ENCODE measurements around the gene PRPSAP1. TPM values are rescaled to one million over a fixed set of nuclear protein-coding genes. Genes with fewer than 3 reads are reported as not detected.

PRPSAP1 gene
- polyA plus RNA-seq, 1 of the 3 experiments (the other 2 are of a cell fraction), result 118 TPM

DNA sequence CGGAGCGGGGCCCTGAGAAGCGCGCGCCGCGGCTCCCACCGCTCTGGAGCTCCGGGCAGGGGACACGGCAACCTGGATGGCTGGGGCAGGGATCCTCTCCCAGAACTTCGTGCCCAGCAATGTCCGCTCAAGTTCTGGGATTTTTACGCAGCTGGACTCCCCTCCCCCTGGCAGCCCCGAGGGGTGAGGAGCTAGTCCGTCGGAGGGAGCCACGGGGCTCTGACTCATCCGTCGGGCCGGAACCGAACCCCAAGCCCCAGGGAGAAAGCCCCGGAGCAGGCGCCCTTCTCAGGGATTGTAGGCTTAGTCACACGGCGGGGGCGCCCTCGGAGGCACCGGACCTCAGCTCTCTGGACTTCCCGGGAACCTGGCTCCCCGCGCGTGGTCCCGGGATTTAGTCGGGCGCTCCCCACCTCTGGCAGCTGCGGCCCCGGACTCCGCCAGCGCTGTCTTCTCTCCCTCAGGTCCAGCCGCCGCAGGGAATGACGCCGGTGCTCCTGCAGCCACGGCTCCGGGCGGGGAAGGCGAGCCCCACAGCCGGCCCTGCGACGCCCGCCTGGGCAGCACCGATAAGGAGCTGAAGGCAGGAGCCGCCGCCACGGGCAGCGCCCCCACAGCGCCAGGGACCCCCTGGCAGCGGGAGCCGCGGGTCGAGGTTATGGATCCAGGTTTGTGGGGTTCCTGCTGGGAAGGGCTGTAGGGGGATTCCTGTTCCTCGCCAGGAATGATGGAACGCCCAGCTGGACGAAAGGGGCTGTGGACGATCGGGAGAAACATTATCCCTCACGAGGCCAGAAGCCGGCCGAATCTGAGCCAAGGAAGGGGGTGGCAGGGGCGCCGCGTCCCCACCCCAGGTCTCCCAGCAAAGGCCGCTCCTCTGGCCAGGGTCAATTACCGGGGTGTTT, 31.5 kb upstream of the PRPSAP1 start:
- Histone ChIP-seq H4K20me1 (ENCODE audit: insufficient read depth) (peaks cover 22% of the 10 kb centered on the region; the same call in 1 of the 2 replicates), H3K9me2 (no peaks in the 10 kb centered on the region), H3F3A (replicated peaks; ENCODE audit: insufficient read depth) (peaks cover 21% of the 10 kb centered on the region), H3K27ac (ENCODE audit: low read depth in 2 of 2, low read length in 1 of 2) (peak overlapping the region in 1 of 2 experiments; percentile 80; a peak in 2 of 4 replicates), H3K9ac (peak overlapping the region; percentile 82; the same call in 1 of the 2 replicates), H3K36me3 (replicated peaks in 1 of 2; ENCODE audit: control insufficient read depth in 1 of 2, insufficient read depth in 2 of 2, low read length in 1 of 2) (peaks cover 0 to 5% of the 10 kb centered on the region in 2 experiments), H3K79me2 (ENCODE audit: insufficient read depth) (peaks cover 28% of the 10 kb centered on the region; the same call in 1 of the 2 replicates), H3K4me2 (peak overlapping the region; percentile 89), H2AFZ (ENCODE audit: low read depth) (peak overlapping the region; percentile 86), H3K27me3 (ENCODE audit: insufficient read depth) (no peaks in the 10 kb centered on the region), H3K9me3 (no peaks in the 10 kb centered on the region), H3K4me1 (ENCODE audit: control insufficient read depth in 1 of 2, insufficient read depth in 2 of 2, low read depth in 1 of 2, low read length in 1 of 2) (peaks cover 0 to 40% of the 10 kb centered on the region in 2 experiments; a peak in 1 of 4 replicates), H3K4me3 (ENCODE audit: low read depth in 2 of 2, low read length in 1 of 2) (peak overlapping the region; percentile 53 to 78)
- POLR2A ChIA-PET, result interaction anchor here (0.5 to 5.0 kb wide), 4 partner anchors 13 to 81 kb away, joined by 3 to 39 read pairs (median 4); partner anchors contain the start of gene PRPSAP1
- DNase-seq, result peak; percentile 76
- TF ChIP-seq MEF2A (IDR thresholded peaks at IDR 0.05; ENCODE audit: borderline replicate concordance, low read depth) (no peak), FOSL2 (IDR thresholded peaks at IDR 0.05; ENCODE audit: borderline replicate concordance, low read depth) (peak; percentile 50; the same call in 1 of the 2 replicates)
- TF ChIP-seq, protein P1, sequence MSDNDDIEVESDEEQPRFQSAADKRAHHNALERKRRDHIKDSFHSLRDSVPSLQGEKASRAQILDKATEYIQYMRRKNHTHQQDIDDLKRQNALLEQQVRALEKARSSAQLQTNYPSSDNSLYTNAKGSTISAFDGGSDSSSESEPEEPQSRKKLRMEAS (IDR thresholded peaks at IDR 0.05; ENCODE audit: low read depth), result 0 out of 2 replicates have a peak, but pooled peaks have one; percentile 7
- CTCF ChIA-PET, result interaction anchor here (0.5 to 13.8 kb wide), 66 partner anchors 10 to 534 kb away, joined by 3 to 312 read pairs (median 5); partner anchors contain the start of genes AANAT, ACOX1, EXOC7 and PRPSAP1
- WGBS (ENCODE audit: low lambda C conversion rate), result 4% methylated on average over 37 of the region's 74 CpGs

- peak; percentile 91 for DNase-seq
- Histone ChIP-seq H3K4me2 (peak within 1 kb of the TSS; percentile 89), H3K9me2 (no peaks in the 10 kb centered on the region), H3F3A (replicated peaks; ENCODE audit: insufficient read depth) (peaks cover 16% of the 10 kb centered on the region), H3K27me3 (ENCODE audit: insufficient read depth) (no peaks in the 10 kb centered on the region), H3K36me3 (replicated peaks in 1 of 2; ENCODE audit: control insufficient read depth in 1 of 2, insufficient read depth in 2 of 2, low read length in 1 of 2) (peaks cover 0 to 5% of the 10 kb centered on the region in 2 experiments), H2AFZ (ENCODE audit: low read depth) (peak within 1 kb of the TSS; percentile 87), H3K9ac (peak within 1 kb of the TSS; percentile 82; the same call in 1 of the 2 replicates), H4K20me1 (ENCODE audit: insufficient read depth) (peaks cover 15% of the 10 kb centered on the region; the same call in 1 of the 2 replicates), H3K9me3 (no peaks in the 10 kb centered on the region), H3K79me2 (ENCODE audit: insufficient read depth) (peaks cover 28% of the 10 kb centered on the region; the same call in 1 of the 2 replicates), H3K27ac (ENCODE audit: low read depth in 2 of 2, low read length in 1 of 2) (peak within 1 kb of the TSS in 1 of 2 experiments; percentile 80; a peak in 2 of 4 replicates), H3K4me3 (ENCODE audit: low read depth in 2 of 2, low read length in 1 of 2) (peak within 1 kb of the TSS; percentile 53 to 78), H3K4me1 (ENCODE audit: control insufficient read depth in 1 of 2, insufficient read depth in 2 of 2, low read depth in 1 of 2, low read length in 1 of 2) (peaks cover 0 to 40% of the 10 kb centered on the region in 2 experiments; a peak in 1 of 4 replicates)
- CTCF ChIA-PET, result interaction anchor here (0.6 to 13.8 kb wide), 44 partner anchors 9 to 479 kb away, joined by 3 to 312 read pairs (median 8); partner anchors contain the start of genes PRPSAP1 and QRICH2
- 2% methylated on average over 40 of the region's 118 CpGs for WGBS (ENCODE audit: low lambda C conversion rate)
- POLR2A ChIA-PET, result interaction anchor here (0.9 to 5.0 kb wide), 3 partner anchors 14 to 80 kb away, joined by 3 to 39 read pairs (median 4); partner anchors contain the start of gene PRPSAP1
- peak; percentile 24; the same call in 1 of the 2 replicates for TF ChIP-seq RCOR1 (IDR thresholded peaks at IDR 0.05; ENCODE audit: low read length)
- TF ChIP-seq, protein P2, sequence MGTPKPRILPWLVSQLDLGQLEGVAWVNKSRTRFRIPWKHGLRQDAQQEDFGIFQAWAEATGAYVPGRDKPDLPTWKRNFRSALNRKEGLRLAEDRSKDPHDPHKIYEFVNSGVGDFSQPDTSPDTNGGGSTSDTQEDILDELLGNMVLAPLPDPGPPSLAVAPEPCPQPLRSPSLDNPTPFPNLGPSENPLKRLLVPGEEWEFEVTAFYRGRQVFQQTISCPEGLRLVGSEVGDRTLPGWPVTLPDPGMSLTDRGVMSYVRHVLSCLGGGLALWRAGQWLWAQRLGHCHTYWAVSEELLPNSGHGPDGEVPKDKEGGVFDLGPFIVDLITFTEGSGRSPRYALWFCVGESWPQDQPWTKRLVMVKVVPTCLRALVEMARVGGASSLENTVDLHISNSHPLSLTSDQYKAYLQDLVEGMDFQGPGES (IDR thresholded peaks at IDR 0.05; ENCODE audit: low read depth, low read length), result no peak
- TF ChIP-seq, protein P1 (IDR thresholded peaks at IDR 0.05; ENCODE audit: low read depth), result peak; percentile 52
Measured at GRCh38 chr17:76384222-76384986, 30.7 kb upstream of the PRPSAP1 start, which contains the start of gene SPHK1. Gene SPHK1 (plus strand): TSS chr17:76384609. CDS start chr17:76385645, 1,036 bp downstream.

All from SK-N-SH (cell line).